Osteoblast (primary cell): ENCODE measurements around the gene XIRP2. TPM values are rescaled to one million over a fixed set of nuclear protein-coding genes. Genes with fewer than 3 reads are reported as not detected.
A peak's percentile ranks its signal among the peaks of the same experiment; 100 is the strongest.

Experiments used
- DNase-seq: peaks from one replicate; pipeline ENCODE4 v3.0.0; 2011; ENCODE audit warnings: low spot score, mixed read lengths; ENCODE audit not compliant: insufficient read length; ENCODE audit errors: missing footprints
- H2AFZ ChIP-seq: 2 replicates; pipeline ENCODE4 v1.6.0; 2011; ENCODE audit warnings: mild to moderate bottlenecking, low read length
- H3K27ac ChIP-seq: 2 replicates; pipeline ENCODE4 v1.5.1; 2011; ENCODE audit warnings: mild to moderate bottlenecking, low read depth, low read length, moderate library complexity
- H3K27me3 ChIP-seq: 2 replicates; pipeline ENCODE4 v1.6.0; 2012; ENCODE audit warnings: mild to moderate bottlenecking, control low read depth, inconsistent platforms, low read length, moderate library complexity; ENCODE audit not compliant: insufficient read depth
- H3K36me3 ChIP-seq: 2 replicates; pipeline ENCODE4 v1.5.1; 2011; ENCODE audit warnings: mild to moderate bottlenecking, low read length, control low read depth, moderate library complexity; ENCODE audit not compliant: insufficient read depth
- H3K4me1 ChIP-seq: 2 replicates; pipeline ENCODE4 v1.5.1; 2011; ENCODE audit warnings: mild to moderate bottlenecking, low read length, control low read depth, moderate library complexity; ENCODE audit not compliant: insufficient read depth
- H3K4me2 ChIP-seq: 2 replicates; pipeline ENCODE4 v1.6.0; 2011; ENCODE audit warnings: mild to moderate bottlenecking, low read length; ENCODE audit not compliant: insufficient read depth
- H3K4me3 ChIP-seq: fragments of 200-600 bp; sonication (generic); 3 replicates; pipeline ENCODE4 v1.5.1; 2012; ENCODE audit warnings: mild to moderate bottlenecking, low read length, inconsistent platforms; ENCODE audit not compliant: insufficient read depth
- H3K79me2 ChIP-seq: 2 replicates; pipeline ENCODE4 v1.6.0; 2012; ENCODE audit warnings: mild to moderate bottlenecking, low read length, control low read depth, inconsistent platforms; ENCODE audit not compliant: insufficient read depth
- H3K9me3 ChIP-seq: 2 replicates; pipeline ENCODE4 v1.5.1; 2011; ENCODE audit warnings: low read depth, low read length, control low read depth
- H4K20me1 ChIP-seq: 2 replicates; pipeline ENCODE4 v1.6.0; 2012; ENCODE audit warnings: mild to moderate bottlenecking, low read length, control low read depth; ENCODE audit not compliant: insufficient read depth
- total RNA-seq: library from RNA; depleted of rRNA; stranded (reverse); fragments of >200 nt; gene quantifications from 2 replicates; pipeline ENCODE4 v1.2.3, GENCODE V29; 2012
- TF ChIP-seq, protein P1 (sequence below): IDR thresholded peaks from 2 replicates; pipeline ENCODE4 v1.5.1; 2011; ENCODE audit warnings: mild to moderate bottlenecking, low read depth, low read length, moderate library complexity; ENCODE audit errors: extremely low read depth

The XIRP2 gene
- total RNA-seq, 1 donor: not detected

DNA sequence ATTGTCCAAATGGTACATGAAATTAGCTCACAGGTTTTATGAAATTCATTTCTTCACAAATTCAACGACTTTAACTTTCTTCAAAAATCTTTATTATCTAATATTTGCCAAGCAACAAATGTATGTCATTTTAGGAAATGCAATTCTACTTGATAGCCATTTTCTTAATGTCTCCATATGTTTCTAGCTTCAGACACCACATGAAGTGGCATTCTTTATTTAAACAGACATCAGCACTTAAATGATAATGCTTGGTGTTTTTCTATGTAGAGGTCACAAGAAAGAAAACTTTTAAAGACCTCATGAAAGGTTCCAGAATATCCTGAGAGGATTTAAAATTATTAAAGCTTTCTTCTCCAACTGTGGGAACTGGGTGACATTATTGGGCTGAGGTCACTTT lies 44.2 kb upstream of the XIRP2 start:
- Histone ChIP-seq H3K36me3 (no peaks in the 10 kb centered on the region), H2AFZ (no peak overlapping the region), H3K9me3 (no peaks in the 10 kb centered on the region), H3K27ac (no peak overlapping the region), H3K4me2 (no peak overlapping the region), H3K79me2 (no peaks in the 10 kb centered on the region), H3K27me3 (no peaks in the 10 kb centered on the region), H3K4me3 (no peak overlapping the region), H3K4me1 (no peaks in the 10 kb centered on the region), H4K20me1 (no peaks in the 10 kb centered on the region)
- TF ChIP-seq, protein P1, sequence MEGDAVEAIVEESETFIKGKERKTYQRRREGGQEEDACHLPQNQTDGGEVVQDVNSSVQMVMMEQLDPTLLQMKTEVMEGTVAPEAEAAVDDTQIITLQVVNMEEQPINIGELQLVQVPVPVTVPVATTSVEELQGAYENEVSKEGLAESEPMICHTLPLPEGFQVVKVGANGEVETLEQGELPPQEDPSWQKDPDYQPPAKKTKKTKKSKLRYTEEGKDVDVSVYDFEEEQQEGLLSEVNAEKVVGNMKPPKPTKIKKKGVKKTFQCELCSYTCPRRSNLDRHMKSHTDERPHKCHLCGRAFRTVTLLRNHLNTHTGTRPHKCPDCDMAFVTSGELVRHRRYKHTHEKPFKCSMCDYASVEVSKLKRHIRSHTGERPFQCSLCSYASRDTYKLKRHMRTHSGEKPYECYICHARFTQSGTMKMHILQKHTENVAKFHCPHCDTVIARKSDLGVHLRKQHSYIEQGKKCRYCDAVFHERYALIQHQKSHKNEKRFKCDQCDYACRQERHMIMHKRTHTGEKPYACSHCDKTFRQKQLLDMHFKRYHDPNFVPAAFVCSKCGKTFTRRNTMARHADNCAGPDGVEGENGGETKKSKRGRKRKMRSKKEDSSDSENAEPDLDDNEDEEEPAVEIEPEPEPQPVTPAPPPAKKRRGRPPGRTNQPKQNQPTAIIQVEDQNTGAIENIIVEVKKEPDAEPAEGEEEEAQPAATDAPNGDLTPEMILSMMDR: no peak
- DNase-seq: no peak

DNA sequence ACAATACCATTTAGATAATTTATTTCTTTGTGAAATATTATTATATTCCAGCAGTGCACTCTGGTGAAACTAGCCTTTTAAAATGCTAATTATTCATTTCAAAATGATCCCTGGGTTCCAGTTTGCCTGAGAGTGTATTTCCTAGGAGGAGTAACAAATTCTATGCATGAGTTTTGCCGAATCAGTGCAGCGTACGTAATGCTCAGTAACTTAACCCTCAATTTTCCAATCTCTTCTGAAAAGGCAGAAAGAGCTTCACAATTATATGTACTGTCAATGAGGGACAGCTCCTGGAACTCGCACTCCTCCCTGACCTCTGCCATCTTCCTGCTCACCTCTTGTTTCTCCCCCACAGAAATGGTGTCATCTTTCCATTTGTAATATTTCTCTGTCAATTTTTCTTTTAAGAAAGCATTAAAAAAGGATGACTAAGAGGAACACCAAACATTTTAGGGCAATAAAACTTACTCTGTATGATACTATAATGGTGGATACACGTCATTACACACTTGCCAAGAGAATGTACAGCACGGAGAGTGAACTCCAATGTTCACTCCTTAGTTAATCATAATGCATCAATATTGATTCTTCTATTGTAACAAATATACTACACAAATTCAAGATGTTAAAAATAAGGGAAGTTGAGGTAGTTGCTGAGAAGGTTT lies 25.7 kb upstream of the XIRP2 start:
- Histone ChIP-seq H3K27me3 (no peaks in the 10 kb centered on the region), H3K79me2 (no peaks in the 10 kb centered on the region), H2AFZ (no peak overlapping the region), H3K4me2 (no peak overlapping the region), H3K27ac (no peak overlapping the region), H3K4me3 (no peak overlapping the region), H3K4me1 (no peaks in the 10 kb centered on the region), H3K9me3 (peaks cover 2% of the 10 kb centered on the region), H4K20me1 (no peaks in the 10 kb centered on the region), H3K36me3 (no peaks in the 10 kb centered on the region)
- peak; percentile 8 for DNase-seq
- TF ChIP-seq, protein P1: no peak

DNA sequence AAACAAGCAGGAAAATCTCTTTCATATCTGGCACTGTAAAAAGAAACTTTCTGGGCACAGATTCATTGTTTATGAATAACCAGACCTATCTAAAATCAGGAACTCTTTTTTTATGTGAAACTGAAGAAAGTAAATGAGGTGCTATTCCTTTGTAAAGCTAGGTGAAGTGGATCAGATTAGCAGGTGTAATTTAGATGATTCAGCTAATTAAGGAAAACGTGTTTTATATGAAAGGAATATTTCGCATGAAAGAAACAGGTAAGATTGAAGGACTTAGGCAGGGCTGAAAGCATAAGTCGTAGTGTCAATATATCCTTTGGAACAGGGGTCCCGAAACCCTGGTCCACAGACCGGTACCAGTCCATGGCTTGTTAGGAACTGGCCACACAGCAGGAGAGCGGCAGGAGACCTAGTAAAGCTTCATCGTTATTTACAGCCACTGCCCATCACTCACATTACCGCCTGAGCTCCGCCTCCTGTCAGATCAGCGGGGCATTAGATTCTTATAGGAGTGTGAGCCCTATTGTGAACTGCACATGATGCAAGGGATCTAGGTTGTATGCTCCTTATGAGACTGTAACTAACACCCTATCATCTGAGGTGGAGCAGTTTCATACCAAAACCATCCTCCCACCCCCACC lies 20.3 kb upstream of the XIRP2 start:
- Histone ChIP-seq H4K20me1 (no peaks in the 10 kb centered on the region), H3K27me3 (no peaks in the 10 kb centered on the region), H3K4me2 (no peak overlapping the region), H3K4me3 (no peak overlapping the region), H3K36me3 (no peaks in the 10 kb centered on the region), H3K79me2 (no peaks in the 10 kb centered on the region), H3K27ac (no peak overlapping the region), H2AFZ (no peak overlapping the region), H3K9me3 (no peaks in the 10 kb centered on the region), H3K4me1 (no peaks in the 10 kb centered on the region)
- TF ChIP-seq, protein P1: no peak
- no peak for DNase-seq

DNA sequence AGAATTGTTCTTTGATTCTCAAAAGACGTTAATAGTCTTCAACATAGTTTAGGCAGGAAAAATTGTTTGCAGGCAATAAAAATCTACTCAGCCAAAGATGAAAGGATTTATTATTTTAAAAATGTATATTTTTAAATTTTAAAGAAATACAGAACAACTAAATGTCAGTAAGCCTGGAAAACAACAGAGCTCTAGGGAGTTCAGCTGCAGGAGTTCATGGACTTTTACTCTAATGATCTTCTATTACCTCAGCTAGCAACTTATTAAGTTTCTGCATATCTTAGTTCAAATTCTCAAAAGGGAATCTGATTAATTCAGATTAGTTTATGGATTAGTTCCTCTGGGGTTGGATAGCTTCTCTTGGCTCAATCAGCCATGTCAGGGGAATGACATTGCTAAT lies 17.9 kb upstream of the XIRP2 start:
- Histone ChIP-seq H3K4me3 (no peak overlapping the region), H3K9me3 (no peaks in the 10 kb centered on the region), H4K20me1 (no peaks in the 10 kb centered on the region), H3K79me2 (no peaks in the 10 kb centered on the region), H3K36me3 (no peaks in the 10 kb centered on the region), H3K4me2 (no peak overlapping the region), H2AFZ (no peak overlapping the region), H3K27me3 (no peaks in the 10 kb centered on the region), H3K27ac (no peak overlapping the region), H3K4me1 (no peaks in the 10 kb centered on the region)
- TF ChIP-seq, protein P1: no peak
- DNase-seq: no peak
